Gastrocnemius medialis (tissue), 4 donors: ENCODE results near the gene TPX2. TPM values are rescaled to one million over a fixed set of nuclear protein-coding genes. Genes with fewer than 3 reads are reported as not detected.

ENCODE experiments used
- ATAC-seq, 2 donors: fragments of 150-250 bp; one replicate each; pipeline ENCODE4 v1.9.1; 2016
- DNase-seq, 2 donors: peaks; one replicate each; pipeline ENCODE4 v3.0.0-alpha.2; 2019
- H3K27ac ChIP-seq, 4 donors: fragments of 200-600 bp; sonication (generic); 1 replicate in 1 of 4; 2 replicates in 3 of 4; pipeline ENCODE4 v1.5.1; 2016 to 2018; ENCODE audit warnings: mild to moderate bottlenecking in 2 of 4, moderate library complexity in 1 of 4
- H3K27me3 ChIP-seq, 3 donors: fragments of 200-600 bp; sonication (generic) in 2 of 3; 1 replicate in 1 of 3; 2 replicates in 2 of 3; pipeline versions ENCODE4 v1.5.1 to v1.6.0; 2016 to 2019; ENCODE audit warnings: mild to moderate bottlenecking in 1 of 3, moderate library complexity in 1 of 3
- H3K36me3 ChIP-seq, 2 donors: fragments of 200-600 bp; sonication (generic) in 1 of 2; one replicate each; pipeline ENCODE4 v1.5.1; 2017 to 2018
- H3K4me1 ChIP-seq, 2 donors: fragments of 200-600 bp; sonication (generic) in 1 of 2; one replicate each; pipeline ENCODE4 v1.5.1; 2016 to 2017; ENCODE audit warnings: mild to moderate bottlenecking in 2 of 2
- H3K4me3 ChIP-seq, 4 donors: fragments of 200-600 bp; sonication (generic) in 3 of 4; 1 replicate in 1 of 4; 2 replicates in 3 of 4; pipeline ENCODE4 v1.5.1; 2016 to 2019; ENCODE audit warnings: mild to moderate bottlenecking in 2 of 4
- H3K9me3 ChIP-seq, 3 donors: fragments of 200-600 bp; sonication (generic) in 2 of 3; 1 replicate in 1 of 3; 2 replicates in 2 of 3; pipeline ENCODE4 v1.5.1; 2016 to 2019
- POLR2A ChIP-seq, 2 donors: fragments of 450-650 bp; IDR thresholded peaks; one replicate each; pipeline ENCODE4 v1.6.1; 2017; ENCODE audit warnings: antibody characterized with exemption in 2 of 2, mild to moderate bottlenecking in 2 of 2, moderate library complexity in 2 of 2
- in situ Hi-C, 4 donors: fragments of 200-750 bp; cut with MboI; loops; one replicate each; pipeline versions ENCODE4 v1.15.0 to v1.8.0; 2017; ENCODE audit warnings: low sequenced_read_pairs in 4 of 4
- intact Hi-C: fragments of 100-400 bp; cut with DNase I; formaldehyde crosslinking; loops from one replicate; pipeline ENCODE4 v1.15.1; 2023; ENCODE audit warnings: low total_unique reads
- total RNA-seq, 4 donors: library from RNA; depleted of rRNA; stranded (reverse); fragments of >200 nt; gene quantifications; one replicate each; pipeline versions ENCODE4 v1.1.0 to v1.2.3, GENCODE V29; 2016
- TF ChIP-seq, protein P1 (sequence below), 5 experiments: fragments of 450-650 bp in 3 of 5; fragments of 200-600 bp in 2 of 5; sonication (generic) in 2 of 5; IDR thresholded peaks in 4 of 5; conservative IDR thresholded peaks in 1 of 5; 1 replicate in 4 of 5; 2 replicates in 1 of 5; pipeline ENCODE4 v1.5.1; 2016 to 2019; ENCODE audit warnings: antibody characterized with exemption in 5 of 5, mild to moderate bottlenecking in 3 of 5, moderate library complexity in 3 of 5

Gene TPX2
- total RNA-seq, 4 donors from 2014 or later: 0.46 to 1.9 (median 1.0) TPM

DNA sequence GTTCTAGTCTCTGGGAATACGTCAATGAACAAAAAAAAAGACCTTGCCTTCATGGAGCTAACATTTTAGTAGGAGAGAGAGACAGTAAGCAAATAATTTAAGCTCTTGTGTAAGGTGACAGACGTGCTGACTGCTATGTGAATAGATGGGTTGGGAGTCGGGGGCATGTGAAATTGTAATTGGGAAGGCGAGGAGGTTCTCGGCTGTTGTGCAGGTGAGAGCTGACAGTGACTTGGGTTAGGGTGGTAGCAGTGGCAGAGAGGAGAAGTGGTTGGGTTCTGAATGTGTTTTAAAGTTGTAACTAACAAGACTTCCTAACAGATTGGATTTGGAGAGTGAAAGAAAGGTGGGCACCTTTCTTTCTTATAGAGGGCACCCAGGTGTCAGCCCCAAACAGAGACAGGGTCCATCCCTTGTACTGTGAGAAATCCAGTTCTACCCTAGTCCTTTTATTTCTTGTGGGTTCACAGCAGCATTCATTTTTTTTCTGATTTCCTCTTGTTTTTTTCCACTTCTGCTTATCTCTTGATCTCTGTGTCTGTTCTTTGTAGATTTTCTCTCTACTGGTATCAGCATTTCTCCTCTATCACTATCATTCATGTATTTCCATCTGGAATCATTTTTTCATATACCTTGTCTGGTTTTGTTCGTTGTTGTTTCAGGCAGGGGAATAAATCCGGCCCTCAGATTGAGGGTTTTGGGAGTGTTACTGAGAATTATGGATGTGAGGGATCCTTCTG is 64.6 kb downstream of the TPX2 start:
- H3K4me1 ChIP-seq: peaks cover 30% of the 10 kb centered on the region in 2 donors
- TF ChIP-seq, protein P1, sequence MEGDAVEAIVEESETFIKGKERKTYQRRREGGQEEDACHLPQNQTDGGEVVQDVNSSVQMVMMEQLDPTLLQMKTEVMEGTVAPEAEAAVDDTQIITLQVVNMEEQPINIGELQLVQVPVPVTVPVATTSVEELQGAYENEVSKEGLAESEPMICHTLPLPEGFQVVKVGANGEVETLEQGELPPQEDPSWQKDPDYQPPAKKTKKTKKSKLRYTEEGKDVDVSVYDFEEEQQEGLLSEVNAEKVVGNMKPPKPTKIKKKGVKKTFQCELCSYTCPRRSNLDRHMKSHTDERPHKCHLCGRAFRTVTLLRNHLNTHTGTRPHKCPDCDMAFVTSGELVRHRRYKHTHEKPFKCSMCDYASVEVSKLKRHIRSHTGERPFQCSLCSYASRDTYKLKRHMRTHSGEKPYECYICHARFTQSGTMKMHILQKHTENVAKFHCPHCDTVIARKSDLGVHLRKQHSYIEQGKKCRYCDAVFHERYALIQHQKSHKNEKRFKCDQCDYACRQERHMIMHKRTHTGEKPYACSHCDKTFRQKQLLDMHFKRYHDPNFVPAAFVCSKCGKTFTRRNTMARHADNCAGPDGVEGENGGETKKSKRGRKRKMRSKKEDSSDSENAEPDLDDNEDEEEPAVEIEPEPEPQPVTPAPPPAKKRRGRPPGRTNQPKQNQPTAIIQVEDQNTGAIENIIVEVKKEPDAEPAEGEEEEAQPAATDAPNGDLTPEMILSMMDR (IDR thresholded peaks at IDR 0.05 in 4 of 5, conservative IDR thresholded peaks at IDR 0.05 in 1 of 5): no peak
- TF ChIP-seq POLR2A (IDR thresholded peaks at IDR 0.05): no peak
- ATAC-seq (no peak), DNase-seq (no peak)
- H3K27me3 ChIP-seq: no peaks in the 10 kb centered on the region
- intact Hi-C loops: no loop called here
- no peak overlapping the region for H3K4me3 ChIP-seq
- in situ Hi-C loops: loop anchor here in 1 of 4 donors (25.0 kb wide), 1 partner anchor 141 kb away; no protein-coding TSS in a partner anchor
- no peaks in the 10 kb centered on the region for H3K9me3 ChIP-seq
- H3K36me3 ChIP-seq: no peaks in the 10 kb centered on the region
- H3K27ac ChIP-seq: no peak overlapping the region

DNA sequence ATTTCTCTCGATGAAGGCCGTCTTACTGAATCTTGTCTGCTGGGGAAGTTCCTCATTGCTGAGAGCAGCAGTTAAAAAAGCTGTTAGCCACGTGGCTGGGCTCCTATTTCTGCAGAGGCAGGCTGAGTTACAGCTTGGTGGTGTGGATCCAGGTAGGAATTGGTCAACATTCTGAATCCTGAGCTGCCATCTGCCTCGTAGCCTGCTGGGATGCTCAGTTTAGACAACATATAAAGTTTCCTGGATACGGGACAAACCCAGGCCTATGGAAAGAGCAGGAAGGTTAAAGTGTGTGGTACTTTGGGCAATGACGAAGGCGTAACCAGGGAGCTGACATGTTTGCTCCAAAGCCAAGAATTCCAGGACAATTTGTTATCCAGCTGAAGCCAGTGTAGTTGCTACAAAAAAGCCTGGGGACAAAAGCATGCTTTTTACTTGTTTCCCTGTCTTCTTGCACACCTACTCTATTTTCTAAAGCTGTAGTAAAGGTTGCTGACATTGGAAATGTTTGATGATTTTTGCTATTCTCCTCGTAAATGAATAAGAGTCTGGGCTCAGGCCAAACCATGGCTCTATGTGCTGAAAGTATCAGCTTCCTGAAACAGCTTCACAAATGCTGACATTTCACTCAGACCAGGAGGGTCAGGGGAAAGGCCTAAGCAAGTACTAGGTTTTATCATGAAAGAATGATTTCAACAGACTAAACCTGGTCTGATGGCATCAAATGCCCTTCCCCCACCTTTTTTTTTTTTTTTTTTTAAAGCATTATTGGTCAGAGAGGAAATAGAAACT is 67.7 kb downstream of the TPX2 start:
- H3K27me3 ChIP-seq: no peaks in the 10 kb centered on the region
- in situ Hi-C loops (loop anchor here in 1 of 4 donors (25.0 kb wide), 1 partner anchor 144 kb away; no protein-coding TSS in a partner anchor), intact Hi-C loops (loop anchor here (5.0 kb wide), 1 partner anchor 551 kb away; the partner anchor contains the start of gene ASXL1)
- peaks cover 52 to 53% of the 10 kb centered on the region in 2 donors for H3K4me1 ChIP-seq
- H3K4me3 ChIP-seq: no peak overlapping the region
- no peaks in the 10 kb centered on the region for H3K9me3 ChIP-seq
- no peak for TF ChIP-seq POLR2A (IDR thresholded peaks at IDR 0.05)
- TF ChIP-seq, protein P1 (IDR thresholded peaks at IDR 0.05 in 4 of 5, conservative IDR thresholded peaks at IDR 0.05 in 1 of 5): no peak
- ATAC-seq: peak; percentile 90 to 95
- H3K27ac ChIP-seq: peak overlapping the region; percentile 89 to 95 (median 93)
- no peaks in the 10 kb centered on the region for H3K36me3 ChIP-seq
- peak; percentile 76 to 90 for DNase-seq

DNA sequence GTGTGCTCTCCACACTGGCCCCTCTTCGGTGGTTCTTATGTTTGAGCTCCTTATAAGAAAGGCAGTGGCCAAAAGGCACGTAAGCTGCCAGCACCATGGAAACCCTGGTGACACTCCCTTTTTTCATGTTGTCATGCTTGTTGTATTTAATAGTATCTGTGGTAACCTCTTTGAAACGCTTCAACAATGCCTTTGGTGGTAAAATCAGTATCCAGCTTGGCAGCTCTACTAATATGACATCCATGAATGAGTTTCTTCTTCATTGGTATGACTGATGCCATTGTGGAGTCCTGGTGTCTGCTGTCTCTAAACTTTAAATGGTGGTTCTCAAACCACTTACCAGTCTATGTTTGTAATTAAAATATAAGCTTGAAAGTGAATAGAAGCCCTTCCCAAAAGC is 69.4 kb downstream of the TPX2 start:
- Histone ChIP-seq H3K4me3 (no peak overlapping the region), H3K27ac (peak overlapping the region; percentile 89 to 95 (median 93)), H3K4me1 (peaks cover 67 to 70% of the 10 kb centered on the region in 2 donors), H3K27me3 (no peaks in the 10 kb centered on the region), H3K36me3 (no peaks in the 10 kb centered on the region), H3K9me3 (no peaks in the 10 kb centered on the region)
- no peak for ATAC-seq
- intact Hi-C loops (loop anchor here (2.0 to 5.0 kb wide), 2 partner anchors 60 to 549 kb away; partner anchors contain the start of gene ASXL1), in situ Hi-C loops (loop anchor here in 1 of 4 donors (25.0 kb wide), 1 partner anchor 146 kb away; no protein-coding TSS in a partner anchor)
- no peak for DNase-seq
- no peak for TF ChIP-seq POLR2A (IDR thresholded peaks at IDR 0.05)
- TF ChIP-seq, protein P1 (IDR thresholded peaks at IDR 0.05 in 4 of 5, conservative IDR thresholded peaks at IDR 0.05 in 1 of 5): no peak

DNA sequence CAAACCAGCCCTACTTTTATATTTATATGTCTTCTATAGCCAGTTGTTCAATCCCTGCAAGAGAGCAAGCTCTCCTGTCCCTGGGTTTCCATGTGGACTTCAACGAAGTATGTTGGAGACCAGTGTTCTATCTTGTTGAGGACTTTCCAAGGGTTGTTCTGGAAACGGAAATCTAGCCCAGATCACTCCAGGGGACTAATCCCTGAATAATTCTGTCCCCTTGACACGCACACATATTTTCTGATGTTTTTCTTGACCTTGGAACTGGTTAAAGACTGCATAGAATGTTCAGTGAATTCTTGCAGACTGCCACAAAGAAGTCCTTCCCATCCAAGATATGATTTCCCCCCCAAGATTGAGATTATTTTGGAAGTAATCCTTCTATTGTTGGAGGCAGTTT is 70.6 kb downstream of the TPX2 start:
- Histone ChIP-seq H3K4me1 (peaks cover 79 to 82% of the 10 kb centered on the region in 2 donors), H3K36me3 (no peaks in the 10 kb centered on the region), H3K4me3 (no peak overlapping the region), H3K27ac (peak overlapping the region; percentile 87 to 95 (median 93)), H3K9me3 (no peaks in the 10 kb centered on the region), H3K27me3 (no peaks in the 10 kb centered on the region)
- no peak for TF ChIP-seq POLR2A (IDR thresholded peaks at IDR 0.05)
- intact Hi-C loops: loop anchor here (2.0 to 5.0 kb wide), 2 partner anchors 61 to 548 kb away; partner anchors contain the start of gene ASXL1
- DNase-seq (no peak), ATAC-seq (no peak)
- in situ Hi-C loops: loop anchor here in 2 of 4 donors (10.0 to 25.0 kb wide), 2 partner anchors 65 to 147 kb away; no protein-coding TSS in a partner anchor
